GM12875 (cell line): ENCODE data around the gene SF3B2.

Experiments used
- H3K4me3 ChIP-seq: one replicate; pipeline ENCODE4 v1.5.1; 2011; ENCODE audit warnings: low read depth, low read length, control low read depth
- TF ChIP-seq, protein P1 (sequence below): IDR thresholded peaks from 2 replicates; pipeline ENCODE4 v1.5.1; 2011; ENCODE audit warnings: low read depth, mild to moderate bottlenecking, control low read depth, inconsistent platforms, low read length, moderate library complexity, borderline replicate concordance; ENCODE audit not compliant: insufficient read depth

The SF3B2 gene

DNA sequence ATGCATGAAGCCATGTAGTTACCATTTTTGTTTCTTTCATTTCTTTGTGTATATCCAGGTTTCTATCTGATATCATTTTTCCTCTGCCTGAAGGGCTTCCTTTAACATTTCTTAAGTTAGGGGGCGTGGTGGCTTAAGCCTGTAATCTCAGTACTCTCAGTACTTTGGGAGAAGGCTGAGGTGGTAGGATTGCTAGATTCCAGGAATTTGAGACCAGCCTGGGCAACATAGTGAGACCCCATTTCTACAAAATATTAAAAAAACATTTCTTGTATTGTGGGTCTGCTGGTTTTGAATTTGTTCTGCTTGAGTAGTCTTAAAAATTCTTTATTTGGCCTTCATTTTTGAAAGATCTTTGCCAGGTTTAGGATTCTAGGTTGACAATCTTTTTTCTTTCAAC is 12.4 kb downstream of the SF3B2 start:
- H3K4me3 ChIP-seq: no peak overlapping the region
- TF ChIP-seq, protein P1, sequence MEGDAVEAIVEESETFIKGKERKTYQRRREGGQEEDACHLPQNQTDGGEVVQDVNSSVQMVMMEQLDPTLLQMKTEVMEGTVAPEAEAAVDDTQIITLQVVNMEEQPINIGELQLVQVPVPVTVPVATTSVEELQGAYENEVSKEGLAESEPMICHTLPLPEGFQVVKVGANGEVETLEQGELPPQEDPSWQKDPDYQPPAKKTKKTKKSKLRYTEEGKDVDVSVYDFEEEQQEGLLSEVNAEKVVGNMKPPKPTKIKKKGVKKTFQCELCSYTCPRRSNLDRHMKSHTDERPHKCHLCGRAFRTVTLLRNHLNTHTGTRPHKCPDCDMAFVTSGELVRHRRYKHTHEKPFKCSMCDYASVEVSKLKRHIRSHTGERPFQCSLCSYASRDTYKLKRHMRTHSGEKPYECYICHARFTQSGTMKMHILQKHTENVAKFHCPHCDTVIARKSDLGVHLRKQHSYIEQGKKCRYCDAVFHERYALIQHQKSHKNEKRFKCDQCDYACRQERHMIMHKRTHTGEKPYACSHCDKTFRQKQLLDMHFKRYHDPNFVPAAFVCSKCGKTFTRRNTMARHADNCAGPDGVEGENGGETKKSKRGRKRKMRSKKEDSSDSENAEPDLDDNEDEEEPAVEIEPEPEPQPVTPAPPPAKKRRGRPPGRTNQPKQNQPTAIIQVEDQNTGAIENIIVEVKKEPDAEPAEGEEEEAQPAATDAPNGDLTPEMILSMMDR: no peak

GRCh38 chr11:66066751-66067150 is 14.6 kb downstream of the SF3B2 start:
- TF ChIP-seq, protein P1: no peak
- no peak overlapping the region for H3K4me3 ChIP-seq

- TF ChIP-seq, protein P1: no peak
- no peak overlapping the region for H3K4me3 ChIP-seq
Measured at GRCh38 chr11:66067640-66068039, 15.5 kb downstream of the SF3B2 start.

GRCh38 chr11:66068154-66068821 is 16.1 kb downstream of the SF3B2 start:
- H3K4me3 ChIP-seq: no peak overlapping the region
- TF ChIP-seq, protein P1: peak; percentile 91

DNA sequence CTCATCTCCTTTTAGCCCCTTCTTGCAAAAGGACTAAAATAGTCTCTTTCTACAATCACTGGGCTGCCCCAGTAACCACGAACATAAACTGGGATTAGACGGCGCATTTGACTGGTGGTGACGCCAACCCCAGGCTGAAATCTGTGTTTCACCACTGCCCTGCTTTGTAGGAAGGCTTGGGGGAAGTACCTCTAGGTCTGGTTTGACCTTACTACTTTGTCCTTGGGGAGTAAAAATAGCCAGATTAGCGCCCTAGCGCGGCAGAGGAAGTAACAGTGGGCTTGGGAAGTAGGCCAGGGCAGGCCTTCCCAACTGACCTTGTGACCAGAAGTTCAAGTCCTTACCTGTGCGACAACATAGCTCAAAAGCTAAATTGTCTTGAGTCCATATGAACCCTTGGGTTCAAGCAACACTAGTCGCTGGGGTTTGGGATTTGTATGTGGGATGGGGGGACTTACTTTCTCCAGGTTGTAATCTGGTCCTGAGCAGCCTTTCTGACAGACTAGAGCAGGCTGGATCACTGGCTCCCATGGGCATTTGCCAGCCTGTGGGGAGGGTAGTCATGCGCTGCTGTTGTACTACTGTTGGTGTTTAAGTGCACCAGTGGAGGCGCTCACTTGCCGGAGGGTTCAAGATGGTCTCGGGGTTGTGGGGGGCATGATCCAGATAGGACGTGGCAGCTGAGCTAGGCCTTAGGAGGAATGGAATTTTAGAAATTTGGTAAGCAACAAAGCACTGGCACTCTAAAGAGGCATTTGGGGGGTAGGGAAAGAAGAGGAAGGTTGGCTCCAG is 17.0 kb downstream of the SF3B2 start:
- TF ChIP-seq, protein P1: peak; percentile 20; the same call in 1 of the 2 replicates

DNA sequence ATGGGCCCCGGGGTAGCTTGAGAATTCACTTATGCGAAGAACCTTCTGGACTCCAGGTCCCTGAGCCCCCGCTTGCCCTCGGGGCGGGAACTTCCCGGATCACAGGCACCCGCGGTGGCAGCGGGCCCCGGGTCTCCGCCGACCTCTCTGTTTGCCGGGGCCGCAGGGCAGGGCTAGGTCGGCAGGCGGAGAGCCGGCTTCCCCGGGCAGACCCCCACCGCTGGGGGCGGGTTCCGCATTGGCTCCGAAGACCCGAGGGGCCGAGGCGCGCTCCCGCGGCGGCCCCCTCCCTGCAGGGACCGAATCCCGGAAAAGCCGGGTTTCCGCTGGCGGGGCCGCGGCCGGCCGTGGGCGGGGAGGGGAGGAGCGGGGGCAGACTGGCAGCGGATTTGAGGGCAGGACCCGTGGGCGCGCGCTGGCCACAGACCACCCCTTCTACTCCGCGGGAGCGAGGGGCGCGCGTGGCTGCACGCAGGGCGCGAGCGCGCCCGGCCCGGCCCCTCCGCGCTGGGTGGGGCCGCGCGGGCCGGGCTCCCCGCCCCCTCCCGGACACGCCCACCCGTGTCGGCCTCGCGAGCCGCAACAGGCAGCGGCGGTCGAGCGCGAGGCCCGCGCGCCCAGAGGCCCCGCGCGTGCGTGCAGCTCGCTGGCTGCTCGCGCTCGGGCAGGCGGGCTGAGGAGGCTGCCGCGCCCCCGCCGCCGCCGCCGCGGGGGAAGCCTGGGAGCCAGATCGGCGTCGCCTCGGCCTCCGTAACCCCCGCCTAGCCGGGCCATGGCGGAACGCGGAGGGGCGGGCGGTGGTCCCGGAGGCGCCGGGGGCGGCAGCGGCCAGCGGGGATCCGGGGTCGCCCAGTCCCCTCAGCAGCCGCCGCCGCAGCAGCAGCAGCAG is 17.8 kb downstream of the SF3B2 start, which contains the start of gene PACS1:
PACS1 (plus strand) TSS at position 558 of the 889 bp plus-strand sequence; CDS start at position 773, 215 bp downstream.
- TF ChIP-seq, protein P1: no peak
- H3K4me3 ChIP-seq: peak within 1 kb of the TSS; percentile 90

More for the DNA sequence above, 17.0 kb downstream of the SF3B2 start:
- peak overlapping the region; percentile 90 for H3K4me3 ChIP-seq
